ENCODE data around the gene TAF1B. TPM values are rescaled to one million over a fixed set of nuclear protein-coding genes. Genes with fewer than 3 reads are reported as not detected.

TAF1B gene
- total and polyA plus RNA-seq, 9 donors, result 6.4 to 22.0 (median 14.4) TPM

DNA sequence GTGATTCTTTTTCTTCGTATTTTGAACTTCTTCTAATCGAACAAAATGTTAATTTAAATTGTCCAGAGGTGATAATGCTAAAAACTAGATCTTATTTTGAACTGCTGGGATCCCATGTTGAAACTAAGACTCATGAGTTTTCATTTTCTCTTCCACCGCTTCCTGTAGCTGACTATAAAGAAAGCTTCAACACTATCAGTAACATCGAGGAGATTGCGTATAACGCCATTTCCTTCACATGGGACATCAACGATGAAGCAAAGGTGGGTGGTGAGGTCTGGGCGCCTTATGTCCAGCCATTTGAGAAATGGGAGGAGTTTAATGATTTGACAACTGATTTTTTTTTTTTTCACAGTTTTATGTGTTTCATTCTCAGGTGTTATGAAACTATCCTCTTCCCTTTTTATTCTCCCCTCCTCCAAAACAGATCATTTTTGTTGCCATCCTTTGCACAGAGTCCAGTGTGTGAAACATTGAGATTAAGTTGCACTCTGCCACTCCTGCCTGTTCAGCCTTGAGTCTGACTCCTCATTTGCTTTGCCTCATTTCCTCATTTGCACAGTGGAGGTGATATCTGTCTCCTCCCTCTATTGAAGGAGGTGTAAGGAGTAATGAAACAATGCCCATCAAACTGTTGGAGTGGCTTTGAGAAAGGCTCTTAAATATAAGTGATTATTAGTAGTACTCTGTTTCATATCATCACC is 122.0 kb downstream of the TAF1B start:
- TF ChIP-seq EP300 (IDR thresholded peaks at IDR 0.05), result no peak
- TF ChIP-seq, protein P1, sequence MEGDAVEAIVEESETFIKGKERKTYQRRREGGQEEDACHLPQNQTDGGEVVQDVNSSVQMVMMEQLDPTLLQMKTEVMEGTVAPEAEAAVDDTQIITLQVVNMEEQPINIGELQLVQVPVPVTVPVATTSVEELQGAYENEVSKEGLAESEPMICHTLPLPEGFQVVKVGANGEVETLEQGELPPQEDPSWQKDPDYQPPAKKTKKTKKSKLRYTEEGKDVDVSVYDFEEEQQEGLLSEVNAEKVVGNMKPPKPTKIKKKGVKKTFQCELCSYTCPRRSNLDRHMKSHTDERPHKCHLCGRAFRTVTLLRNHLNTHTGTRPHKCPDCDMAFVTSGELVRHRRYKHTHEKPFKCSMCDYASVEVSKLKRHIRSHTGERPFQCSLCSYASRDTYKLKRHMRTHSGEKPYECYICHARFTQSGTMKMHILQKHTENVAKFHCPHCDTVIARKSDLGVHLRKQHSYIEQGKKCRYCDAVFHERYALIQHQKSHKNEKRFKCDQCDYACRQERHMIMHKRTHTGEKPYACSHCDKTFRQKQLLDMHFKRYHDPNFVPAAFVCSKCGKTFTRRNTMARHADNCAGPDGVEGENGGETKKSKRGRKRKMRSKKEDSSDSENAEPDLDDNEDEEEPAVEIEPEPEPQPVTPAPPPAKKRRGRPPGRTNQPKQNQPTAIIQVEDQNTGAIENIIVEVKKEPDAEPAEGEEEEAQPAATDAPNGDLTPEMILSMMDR (IDR thresholded peaks at IDR 0.05), result no peak
- TF ChIP-seq POLR2A (IDR thresholded peaks at IDR 0.05), result no peak
- DNase-seq, result no peak
- no peak overlapping the region for H3K27ac ChIP-seq
- 90 to 94% (median 91%) methylated on average over 8 of the region's 8 CpGs for WGBS, 3 donors
- intact Hi-C loops (cut with DNase I), result no loop called here
- H3K4me1 ChIP-seq (ENCODE audit: insufficient read depth), result no peaks in the 10 kb centered on the region
- no peaks in the 10 kb centered on the region for H3K27me3 ChIP-seq
- H3K36me3 ChIP-seq, result no peaks in the 10 kb centered on the region
- H3K4me3 ChIP-seq, result no peak overlapping the region
- no peaks in the 10 kb centered on the region for H3K9me3 ChIP-seq

DNA sequence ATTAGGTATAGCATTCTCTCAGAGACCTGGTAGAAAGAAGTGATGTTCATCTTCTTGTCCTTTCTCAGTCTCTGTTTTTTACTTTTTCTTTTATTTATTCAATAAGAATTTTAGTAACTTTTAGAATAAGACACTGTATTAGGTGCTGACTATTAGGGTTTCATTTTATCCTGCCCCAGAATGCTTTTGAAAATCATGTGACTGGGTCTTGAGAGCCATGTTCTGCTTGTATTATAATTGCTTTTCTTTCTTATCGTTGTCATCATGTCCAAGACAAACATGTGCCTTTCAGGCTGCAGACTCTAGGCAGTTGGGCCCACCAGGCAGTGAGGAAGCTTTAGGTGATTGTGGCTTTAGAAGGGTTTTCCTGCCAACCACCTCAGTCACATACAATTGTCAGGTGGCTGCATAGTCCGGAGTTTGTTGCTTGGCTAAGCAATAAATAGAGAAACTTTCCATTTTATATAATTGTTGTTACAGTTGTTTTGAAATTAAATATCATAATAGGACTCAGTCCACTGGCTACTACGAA is 123.3 kb downstream of the TAF1B start:
- 63 to 74% (median 72%) methylated on average over 3 of the region's 3 CpGs for WGBS, 3 donors
- intact Hi-C loops (cut with DNase I), result no loop called here
- Histone ChIP-seq H3K4me3 (no peak overlapping the region), H3K4me1 (ENCODE audit: insufficient read depth) (peaks cover 4% of the 10 kb centered on the region), H3K9me3 (no peaks in the 10 kb centered on the region), H3K36me3 (no peaks in the 10 kb centered on the region), H3K27ac (no peak overlapping the region), H3K27me3 (no peaks in the 10 kb centered on the region)
- DNase-seq, result no peak
- TF ChIP-seq POLR2A (IDR thresholded peaks at IDR 0.05) (no peak), EP300 (IDR thresholded peaks at IDR 0.05) (no peak)
- TF ChIP-seq, protein P1 (IDR thresholded peaks at IDR 0.05), result no peak

DNA sequence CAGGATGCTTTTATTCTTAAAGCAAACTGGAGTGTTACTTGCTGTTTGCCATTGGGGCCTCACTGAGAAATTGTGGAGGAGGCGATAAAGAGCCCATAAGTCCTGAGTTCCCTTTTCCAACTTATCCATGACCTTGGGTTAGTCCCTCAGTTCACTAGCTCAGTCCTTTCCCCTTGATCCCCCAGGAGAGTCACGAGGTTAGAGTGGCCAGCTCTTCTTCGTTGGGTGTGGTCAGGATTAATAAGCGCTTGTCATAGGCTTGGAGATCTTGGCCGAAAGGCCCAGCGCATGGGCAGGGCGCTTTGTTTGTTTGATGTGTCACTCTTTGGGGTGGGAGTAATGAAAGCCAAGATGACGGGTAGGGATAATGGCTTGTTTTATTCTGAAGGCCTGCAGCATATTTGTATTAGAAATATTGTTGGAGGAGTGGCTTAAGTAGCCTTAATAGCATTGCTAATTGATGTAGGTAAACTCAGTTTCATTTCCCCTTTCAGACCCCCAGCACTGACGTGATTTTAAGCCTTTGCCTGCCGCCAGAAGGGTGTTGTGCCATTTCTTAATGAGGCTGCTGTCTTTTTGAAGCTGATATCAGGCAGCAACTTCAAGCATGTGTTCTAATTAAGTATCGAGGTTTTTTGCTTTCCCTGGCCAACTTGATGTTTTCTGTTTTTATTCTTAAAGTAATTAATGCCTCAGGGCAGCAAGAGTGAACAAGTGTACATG is 123.9 kb downstream of the TAF1B start:
- 85 to 86% (median 86%) methylated on average over 11 of the region's 11 CpGs for WGBS, 3 donors
- Histone ChIP-seq H3K36me3 (no peaks in the 10 kb centered on the region), H3K27me3 (no peaks in the 10 kb centered on the region), H3K27ac (no peak overlapping the region), H3K4me1 (ENCODE audit: insufficient read depth) (peaks cover 4% of the 10 kb centered on the region), H3K9me3 (no peaks in the 10 kb centered on the region), H3K4me3 (no peak overlapping the region)
- intact Hi-C loops (cut with DNase I), result no loop called here
- TF ChIP-seq EP300 (IDR thresholded peaks at IDR 0.05) (no peak), POLR2A (IDR thresholded peaks at IDR 0.05) (no peak)
- TF ChIP-seq, protein P1 (IDR thresholded peaks at IDR 0.05), result no peak
- no peak for DNase-seq

DNA sequence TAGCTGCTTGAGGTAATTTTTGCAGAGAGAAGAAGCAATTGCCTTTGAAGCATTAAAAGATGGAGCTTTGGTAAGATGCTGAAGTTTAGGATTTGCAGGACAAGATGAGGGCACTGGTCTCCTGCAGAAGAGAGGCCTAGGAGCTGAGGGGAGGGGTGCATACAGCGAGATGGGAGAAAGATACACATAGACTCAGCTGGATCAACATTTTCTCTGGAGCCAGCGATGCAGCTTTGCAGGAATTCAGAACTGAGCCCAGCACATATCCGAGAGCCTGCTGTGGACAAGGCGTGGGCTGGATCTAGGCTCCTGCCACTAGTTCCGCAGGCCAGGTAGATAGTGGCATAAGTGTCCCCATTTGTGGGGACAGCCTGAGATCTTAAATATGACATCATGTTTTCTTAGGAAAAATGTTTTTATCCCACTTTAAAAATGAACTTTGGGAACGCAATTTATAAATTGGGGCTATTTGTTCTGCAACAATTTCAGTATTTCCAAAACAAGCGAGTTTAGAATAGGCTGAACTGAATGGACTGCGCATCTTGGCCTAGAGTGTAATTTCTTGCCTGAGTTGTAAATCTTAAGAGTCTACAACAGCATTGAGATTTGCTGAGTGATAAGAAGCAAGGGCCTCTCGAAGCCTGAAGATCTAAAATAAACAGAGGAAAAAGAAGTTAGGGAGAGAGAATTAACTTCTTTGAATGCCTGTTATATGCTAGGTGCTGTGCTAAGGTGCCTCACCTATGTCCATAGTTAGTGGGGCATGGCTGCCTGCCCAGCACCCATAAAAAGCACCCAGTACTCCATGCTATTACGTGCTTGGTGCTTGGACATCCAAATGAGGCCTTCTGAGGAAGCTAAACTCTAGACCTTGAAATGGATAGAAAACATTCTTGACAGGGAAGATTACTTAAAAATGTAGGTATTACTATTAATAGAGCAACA is 125.6 kb downstream of the TAF1B start:
- no peaks in the 10 kb centered on the region for H3K27me3 ChIP-seq
- 93 to 95% (median 93%) methylated on average over 10 of the region's 10 CpGs for WGBS, 3 donors
- H3K27ac ChIP-seq, result no peak overlapping the region
- H3K4me3 ChIP-seq, result no peak overlapping the region
- TF ChIP-seq EP300 (IDR thresholded peaks at IDR 0.05) (no peak), POLR2A (IDR thresholded peaks at IDR 0.05) (no peak)
- TF ChIP-seq, protein P1 (IDR thresholded peaks at IDR 0.05), result no peak
- no peaks in the 10 kb centered on the region for H3K36me3 ChIP-seq
- H3K9me3 ChIP-seq, result no peaks in the 10 kb centered on the region
- H3K4me1 ChIP-seq (ENCODE audit: insufficient read depth), result peaks cover 4% of the 10 kb centered on the region
- DNase-seq, result no peak
- intact Hi-C loops (cut with DNase I), result no loop called here

Data from ovary (tissue), 9 donors.